T-helper 1 cell treated with Interleukin-12 subunit alpha and Interleukin-12 subunit beta and Interleukin-4 antibody, amounts not matched to agents 30 μg/mL and 1 μg/mL, for 36 hours (primary cell): Measurements from ENCODE around the gene AUTS2.

Experiments
- H3K27ac Mint-ChIP-seq: one replicate; pipeline ENCODE4 v1.8.0; 2021; ENCODE audit warnings: mild to moderate bottlenecking, mixed read lengths
- H3K27me3 Mint-ChIP-seq: one replicate; pipeline ENCODE4 v1.8.0; 2021; ENCODE audit warnings: low read depth, mixed read lengths
- H3K36me3 Mint-ChIP-seq: one replicate; pipeline ENCODE4 v1.8.0; 2021; ENCODE audit warnings: low read depth, mixed read lengths
- H3K4me1 Mint-ChIP-seq: one replicate; pipeline ENCODE4 v1.8.0; 2021; ENCODE audit warnings: low read depth, mixed read lengths
- H3K4me3 Mint-ChIP-seq: one replicate; pipeline ENCODE4 v1.8.0; 2021; ENCODE audit warnings: mild to moderate bottlenecking, moderate library complexity, mixed read lengths
- H3K9me3 Mint-ChIP-seq: one replicate; pipeline ENCODE4 v1.8.0; 2021; ENCODE audit warnings: mixed read lengths

Gene AUTS2

DNA sequence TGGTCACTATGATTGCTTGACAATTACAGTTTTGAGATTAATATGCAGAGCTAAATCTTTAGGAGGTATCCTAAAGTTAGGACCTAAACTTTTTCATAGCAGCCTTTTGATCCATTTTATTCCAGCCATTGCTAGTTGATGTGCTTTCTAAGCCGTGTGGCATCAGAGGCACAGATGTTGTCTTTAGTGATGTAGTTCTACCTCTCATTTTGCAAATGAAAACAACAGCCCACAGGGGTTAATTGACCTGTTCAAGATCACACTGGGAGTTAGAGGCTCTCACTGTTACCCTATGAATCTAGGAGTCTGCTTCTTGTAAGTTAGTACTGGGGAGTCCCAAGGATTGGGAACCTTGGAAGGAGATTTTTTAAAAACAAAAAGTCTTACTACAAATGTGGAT is 10.6 kb downstream of the AUTS2 start:
- peaks cover 9% of the 10 kb centered on the region for H3K27me3 Mint-ChIP-seq
- no peak overlapping the region for H3K27ac Mint-ChIP-seq
- H3K36me3 Mint-ChIP-seq, result no peaks in the 10 kb centered on the region
- H3K4me3 Mint-ChIP-seq, result no peak overlapping the region
- no peaks in the 10 kb centered on the region for H3K4me1 Mint-ChIP-seq
- no peaks in the 10 kb centered on the region for H3K9me3 Mint-ChIP-seq

DNA sequence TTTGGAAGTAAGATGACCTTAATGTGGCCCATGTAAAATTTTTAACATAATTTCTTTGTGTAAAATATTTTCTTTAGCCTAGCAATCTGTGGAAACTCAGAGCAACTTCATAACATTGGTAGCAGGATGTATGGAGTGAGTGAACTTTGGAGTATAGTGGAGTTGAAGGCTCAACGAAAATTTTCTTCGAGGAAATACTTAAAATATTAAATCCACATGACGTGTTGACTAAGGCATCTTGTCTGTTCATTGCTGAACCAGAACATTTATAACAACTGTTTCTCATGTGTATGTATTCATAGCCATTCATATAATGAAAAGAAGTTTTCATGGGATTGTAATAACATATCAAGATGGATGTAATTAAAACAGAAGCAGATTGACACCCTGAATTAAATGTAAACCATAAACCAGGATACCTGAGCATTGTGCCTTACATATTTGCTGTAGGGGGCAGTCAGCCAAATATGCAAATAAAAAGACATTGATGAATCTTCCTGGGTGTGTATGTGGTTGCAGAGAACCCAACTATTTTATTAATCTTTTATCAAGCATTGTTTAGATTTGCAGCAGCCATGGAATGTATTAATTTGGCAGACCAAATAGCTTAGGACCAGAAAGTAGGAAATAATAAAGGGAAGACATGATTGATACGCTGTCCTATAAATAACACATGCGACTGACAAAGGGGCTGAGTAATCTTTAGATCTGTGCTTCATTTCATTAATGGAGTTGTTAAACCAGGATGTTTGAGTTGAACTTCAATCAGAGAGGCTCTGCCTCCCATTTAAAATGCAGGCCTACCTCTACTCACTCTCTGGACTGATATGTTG is 11.5 kb downstream of the AUTS2 start:
- Mint-ChIP-seq H3K27ac (no peak overlapping the region), H3K4me1 (no peaks in the 10 kb centered on the region), H3K9me3 (no peaks in the 10 kb centered on the region), H3K36me3 (no peaks in the 10 kb centered on the region), H3K4me3 (no peak overlapping the region), H3K27me3 (peaks cover 9% of the 10 kb centered on the region)

DNA sequence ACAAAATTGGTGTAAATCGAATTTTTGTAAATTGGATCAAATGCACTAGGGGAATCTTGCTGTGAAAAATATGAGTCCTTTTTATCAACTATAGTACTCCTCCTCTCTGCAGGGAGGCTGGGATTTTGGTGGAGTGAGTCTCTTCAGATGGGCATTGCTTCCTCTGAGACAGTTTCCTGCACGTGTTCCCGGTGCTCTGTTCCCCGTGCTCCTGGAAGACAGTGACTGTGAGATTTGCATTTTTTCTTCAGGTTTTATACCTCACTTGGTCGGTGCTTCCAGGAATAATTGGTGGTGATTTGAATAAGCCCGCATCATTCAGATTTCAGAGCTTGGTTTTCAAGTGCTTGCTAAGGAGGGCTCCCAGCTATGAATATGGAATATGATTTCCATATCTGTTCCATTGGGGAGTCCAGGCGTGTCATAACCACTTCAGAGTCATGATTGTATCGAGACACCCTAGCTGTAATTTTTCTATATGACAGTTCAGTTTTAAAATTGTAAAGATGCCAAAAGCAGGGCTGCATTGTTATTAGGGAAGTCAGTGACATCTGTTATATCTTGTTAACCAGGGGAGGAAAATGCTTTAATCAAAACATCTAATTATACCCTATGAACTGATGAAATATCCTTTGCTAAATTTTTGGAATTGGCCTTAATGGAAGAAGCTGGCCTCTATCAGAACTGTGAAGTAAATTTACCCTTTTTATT is 12.3 kb downstream of the AUTS2 start:
- no peaks in the 10 kb centered on the region for H3K9me3 Mint-ChIP-seq
- H3K4me1 Mint-ChIP-seq, result no peaks in the 10 kb centered on the region
- peaks cover 9% of the 10 kb centered on the region for H3K27me3 Mint-ChIP-seq
- no peaks in the 10 kb centered on the region for H3K36me3 Mint-ChIP-seq
- H3K27ac Mint-ChIP-seq, result no peak overlapping the region
- no peak overlapping the region for H3K4me3 Mint-ChIP-seq

DNA sequence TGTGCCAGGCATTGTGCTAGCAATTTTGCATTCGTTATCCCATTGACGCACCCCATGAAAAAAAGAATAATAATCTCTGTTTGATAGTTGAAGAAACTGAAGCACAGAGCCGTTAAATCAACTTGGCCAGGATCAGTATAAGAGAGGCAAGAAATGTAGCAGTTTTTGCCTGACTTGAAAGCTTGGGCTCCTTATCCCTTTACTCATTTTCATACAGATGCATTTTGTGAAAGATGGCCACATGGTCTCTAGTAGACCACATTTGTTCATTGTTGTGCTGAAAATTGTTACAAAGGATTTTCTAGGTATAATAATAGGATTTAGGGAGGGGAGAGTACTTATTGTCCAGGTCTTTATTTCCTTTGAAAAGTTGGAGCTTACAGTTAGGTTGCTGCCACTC is 14.7 kb downstream of the AUTS2 start:
- H3K9me3 Mint-ChIP-seq, result no peaks in the 10 kb centered on the region
- H3K27me3 Mint-ChIP-seq, result no peaks in the 10 kb centered on the region
- no peaks in the 10 kb centered on the region for H3K4me1 Mint-ChIP-seq
- H3K4me3 Mint-ChIP-seq, result no peak overlapping the region
- no peaks in the 10 kb centered on the region for H3K36me3 Mint-ChIP-seq
- no peak overlapping the region for H3K27ac Mint-ChIP-seq

DNA sequence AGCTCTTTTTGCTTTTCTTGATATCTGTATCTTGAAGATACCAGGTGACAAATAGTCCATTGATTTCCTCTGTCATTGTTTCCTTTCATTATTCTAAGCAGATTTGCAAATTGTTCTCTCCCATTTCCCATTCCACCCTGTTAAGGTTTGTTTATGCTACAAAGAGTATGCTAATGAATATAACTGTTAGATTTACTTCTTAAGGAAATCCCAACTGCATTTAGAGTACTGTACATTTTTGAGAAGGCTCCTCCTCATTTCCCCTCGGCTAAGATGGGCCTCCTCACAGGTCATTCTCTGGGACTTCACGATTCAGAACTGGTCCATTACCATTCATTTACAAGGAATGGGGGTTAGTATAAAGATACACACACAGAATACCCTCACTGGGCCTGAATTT is 15.6 kb downstream of the AUTS2 start:
- Mint-ChIP-seq H3K9me3 (no peaks in the 10 kb centered on the region), H3K36me3 (no peaks in the 10 kb centered on the region), H3K4me1 (no peaks in the 10 kb centered on the region), H3K27me3 (no peaks in the 10 kb centered on the region), H3K4me3 (no peak overlapping the region), H3K27ac (no peak overlapping the region)

DNA sequence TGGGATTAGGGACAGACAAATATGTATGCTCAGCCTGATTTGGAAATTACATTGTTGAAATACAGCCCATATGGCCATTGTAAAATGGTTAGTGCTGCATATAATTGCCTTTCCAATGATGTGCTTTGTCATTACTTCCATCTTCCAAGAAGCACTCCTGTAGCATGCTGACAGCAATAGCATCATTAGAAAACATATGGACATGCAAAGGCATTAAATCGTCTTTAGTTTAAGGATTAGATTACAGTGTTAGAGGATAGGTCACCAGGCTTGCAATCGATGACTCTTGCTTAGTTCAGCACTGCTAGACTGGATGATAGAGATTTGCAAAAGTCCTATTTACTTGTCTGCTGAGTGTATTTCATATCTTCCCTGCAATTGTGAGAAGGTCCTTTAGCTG is 17.4 kb downstream of the AUTS2 start:
- H3K27me3 Mint-ChIP-seq, result peaks cover 7% of the 10 kb centered on the region
- H3K4me1 Mint-ChIP-seq, result no peaks in the 10 kb centered on the region
- no peaks in the 10 kb centered on the region for H3K9me3 Mint-ChIP-seq
- no peak overlapping the region for H3K4me3 Mint-ChIP-seq
- no peak overlapping the region for H3K27ac Mint-ChIP-seq
- no peaks in the 10 kb centered on the region for H3K36me3 Mint-ChIP-seq

DNA sequence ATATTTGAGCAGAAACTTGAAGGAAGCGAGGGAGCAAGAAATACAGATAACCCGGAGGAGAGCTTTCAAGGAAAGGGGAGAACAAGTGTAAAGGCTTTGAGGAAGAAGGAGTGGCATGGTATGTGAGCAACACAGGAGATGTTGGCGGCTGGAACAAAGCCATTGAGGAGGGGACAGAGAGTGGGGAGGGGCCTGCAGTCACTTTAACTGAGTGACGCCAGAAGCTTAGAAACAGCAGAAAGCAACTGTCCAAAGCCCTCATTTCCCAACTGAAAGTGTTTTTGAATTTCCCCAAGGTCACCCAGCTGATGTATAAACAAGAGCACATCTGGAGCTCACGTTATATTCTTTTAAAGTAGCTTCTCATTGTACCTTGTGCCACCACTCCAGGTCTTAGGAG is 19.1 kb downstream of the AUTS2 start:
- Mint-ChIP-seq H3K27me3 (peaks cover 7% of the 10 kb centered on the region), H3K4me3 (no peak overlapping the region), H3K36me3 (no peaks in the 10 kb centered on the region), H3K4me1 (no peaks in the 10 kb centered on the region), H3K27ac (no peak overlapping the region), H3K9me3 (no peaks in the 10 kb centered on the region)

DNA sequence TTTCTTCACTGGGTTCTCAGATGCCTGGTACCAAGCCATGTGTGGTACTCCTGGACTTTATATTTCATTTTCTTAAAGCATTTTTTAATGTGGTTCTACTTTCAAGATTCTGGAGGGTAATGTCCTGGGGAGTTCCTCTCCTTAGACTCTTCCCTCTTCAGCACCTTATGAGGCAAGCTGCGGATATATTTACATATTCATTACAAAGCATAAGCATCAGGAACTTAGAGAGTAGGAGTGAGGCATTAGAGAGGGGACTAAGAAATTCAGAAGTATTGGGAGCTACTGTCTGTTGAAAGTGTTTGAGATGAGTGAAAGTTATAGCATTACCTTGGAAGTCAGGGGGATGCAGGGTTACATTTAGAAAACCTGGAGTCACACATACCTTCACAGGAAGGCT is 20.8 kb downstream of the AUTS2 start:
- Mint-ChIP-seq H3K27ac (no peak overlapping the region), H3K4me1 (no peaks in the 10 kb centered on the region), H3K27me3 (peaks cover 7% of the 10 kb centered on the region)

DNA sequence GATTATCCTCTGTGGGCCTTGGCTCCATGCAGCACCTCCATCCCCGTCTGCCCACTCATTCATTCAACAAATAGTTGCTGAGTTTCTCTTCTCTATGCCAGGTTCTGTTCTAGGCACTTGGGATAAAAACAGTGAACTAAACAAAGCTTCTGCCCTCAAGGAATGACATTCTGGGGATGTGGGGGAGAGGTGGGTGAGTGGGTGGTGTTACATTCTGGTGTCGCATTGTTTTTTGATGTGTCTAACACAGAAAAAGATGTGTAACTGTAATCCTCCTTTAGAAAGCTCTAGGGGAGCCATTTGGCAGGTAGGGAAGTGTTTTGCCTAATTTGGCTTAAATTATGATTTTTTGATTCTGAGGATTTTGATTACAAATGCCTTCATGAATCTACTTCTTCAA is 21.4 kb downstream of the AUTS2 start:
- Mint-ChIP-seq H3K4me1 (no peaks in the 10 kb centered on the region), H3K36me3 (no peaks in the 10 kb centered on the region), H3K27ac (no peak overlapping the region), H3K27me3 (peaks cover 7% of the 10 kb centered on the region), H3K4me3 (no peak overlapping the region), H3K9me3 (no peaks in the 10 kb centered on the region)

More for the DNA sequence above, 20.8 kb downstream of the AUTS2 start:
- H3K9me3 Mint-ChIP-seq, result no peaks in the 10 kb centered on the region
- no peaks in the 10 kb centered on the region for H3K36me3 Mint-ChIP-seq
- H3K4me3 Mint-ChIP-seq, result no peak overlapping the region

DNA sequence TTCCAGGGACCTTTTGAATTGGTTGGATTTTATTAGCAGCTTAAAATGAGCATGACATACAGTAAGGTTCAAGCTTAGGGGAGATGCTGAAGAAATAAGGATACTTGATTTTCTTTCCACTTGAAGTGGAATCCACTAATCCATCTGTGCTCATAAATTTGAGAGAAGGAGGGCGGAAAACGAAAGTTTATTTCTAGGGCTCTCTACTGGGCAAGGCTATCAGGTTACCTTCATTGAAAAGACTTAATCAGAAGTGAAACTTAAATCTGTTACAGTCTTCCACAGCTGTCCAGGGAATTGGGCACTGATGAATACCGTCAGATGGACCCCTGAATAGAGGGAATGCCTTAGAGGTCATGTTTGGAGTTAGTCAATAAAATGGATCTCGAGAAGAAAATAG is 21.8 kb downstream of the AUTS2 start:
- Mint-ChIP-seq H3K4me1 (no peaks in the 10 kb centered on the region), H3K27ac (no peak overlapping the region), H3K36me3 (no peaks in the 10 kb centered on the region), H3K9me3 (no peaks in the 10 kb centered on the region), H3K4me3 (no peak overlapping the region), H3K27me3 (peaks cover 7% of the 10 kb centered on the region)

DNA sequence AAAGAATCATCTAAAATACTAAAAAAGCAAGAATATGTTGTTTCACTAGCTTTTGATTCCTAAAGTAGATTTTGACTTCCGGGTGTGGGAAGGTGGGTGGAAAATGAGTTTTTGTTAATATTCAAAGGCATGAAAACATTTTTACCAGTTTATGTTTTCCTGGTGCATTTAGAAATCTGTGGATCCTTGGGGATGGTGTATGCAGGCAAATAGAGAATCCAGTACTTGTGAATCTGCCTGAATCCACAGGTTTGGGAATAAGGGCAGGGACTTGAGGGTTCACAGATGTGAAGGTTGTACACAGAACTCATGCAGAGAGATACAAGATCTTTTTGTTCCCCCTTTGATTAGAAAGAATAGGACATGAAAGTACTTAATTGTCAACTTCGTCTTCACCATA is 22.4 kb downstream of the AUTS2 start:
- no peaks in the 10 kb centered on the region for H3K36me3 Mint-ChIP-seq
- H3K4me3 Mint-ChIP-seq, result no peak overlapping the region
- H3K4me1 Mint-ChIP-seq, result no peaks in the 10 kb centered on the region
- peaks cover 7% of the 10 kb centered on the region for H3K27me3 Mint-ChIP-seq
- H3K9me3 Mint-ChIP-seq, result no peaks in the 10 kb centered on the region
- H3K27ac Mint-ChIP-seq, result no peak overlapping the region

DNA sequence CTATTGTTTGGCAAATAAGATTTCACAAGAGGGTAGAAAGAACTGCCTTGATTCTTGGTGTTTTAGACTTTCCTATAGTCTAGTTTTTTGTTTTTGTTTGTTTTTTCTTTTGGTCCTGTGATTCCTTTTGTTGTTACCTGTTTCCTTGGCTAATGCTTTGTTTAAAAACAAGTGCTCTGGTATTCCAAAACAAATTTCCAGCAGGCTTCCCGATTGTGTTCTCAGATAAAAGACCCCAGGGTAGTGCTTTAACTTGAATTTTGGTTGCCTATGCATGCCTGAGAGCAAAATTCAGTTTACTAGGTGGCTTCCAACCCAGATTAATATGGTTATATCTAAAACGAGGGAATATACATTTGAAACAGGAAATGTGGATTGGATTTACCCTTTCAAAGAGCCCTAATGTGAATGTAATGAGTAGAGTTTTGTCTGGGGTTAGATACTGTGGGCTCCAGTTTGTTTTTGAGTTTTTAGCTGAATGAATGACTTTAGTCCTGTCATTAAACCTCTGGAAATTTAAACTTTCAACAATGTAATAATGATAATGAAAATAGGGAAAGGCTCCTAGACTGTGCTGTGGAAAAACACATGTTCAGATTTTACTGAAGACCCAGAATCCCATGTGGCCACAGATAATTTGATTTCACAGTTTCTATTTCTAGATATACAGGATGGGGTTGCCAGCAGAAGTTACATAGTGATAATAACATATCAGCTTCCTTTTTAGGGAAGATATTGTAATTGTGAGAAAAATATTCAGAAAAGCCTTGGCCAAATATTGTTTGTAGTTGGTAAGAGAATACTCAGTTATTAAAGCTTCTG is 23.9 kb downstream of the AUTS2 start:
- Mint-ChIP-seq H3K4me3 (no peak overlapping the region), H3K27me3 (peaks cover 7% of the 10 kb centered on the region), H3K27ac (no peak overlapping the region), H3K36me3 (no peaks in the 10 kb centered on the region), H3K9me3 (no peaks in the 10 kb centered on the region), H3K4me1 (no peaks in the 10 kb centered on the region)

DNA sequence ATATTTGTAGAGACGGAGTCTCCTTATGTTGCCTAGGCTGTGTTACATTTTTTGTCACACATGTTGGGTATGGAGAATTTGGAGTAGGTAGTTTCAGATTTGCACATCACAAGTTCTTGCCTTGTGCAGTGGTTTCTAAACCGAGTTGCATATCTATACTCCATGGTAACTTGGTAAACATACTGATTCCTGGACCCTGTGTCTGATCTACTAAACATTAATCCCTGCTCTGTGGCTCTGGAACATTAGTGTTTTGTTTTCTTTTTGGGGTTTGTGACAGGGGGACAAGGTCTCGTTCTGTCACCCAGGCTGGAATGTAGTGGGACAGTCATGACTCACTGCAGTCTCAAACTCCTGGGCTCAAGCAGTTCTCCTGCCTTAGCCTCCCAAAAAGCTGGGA is 24.7 kb downstream of the AUTS2 start:
- peaks cover 7% of the 10 kb centered on the region for H3K27me3 Mint-ChIP-seq
- no peak overlapping the region for H3K27ac Mint-ChIP-seq

DNA sequence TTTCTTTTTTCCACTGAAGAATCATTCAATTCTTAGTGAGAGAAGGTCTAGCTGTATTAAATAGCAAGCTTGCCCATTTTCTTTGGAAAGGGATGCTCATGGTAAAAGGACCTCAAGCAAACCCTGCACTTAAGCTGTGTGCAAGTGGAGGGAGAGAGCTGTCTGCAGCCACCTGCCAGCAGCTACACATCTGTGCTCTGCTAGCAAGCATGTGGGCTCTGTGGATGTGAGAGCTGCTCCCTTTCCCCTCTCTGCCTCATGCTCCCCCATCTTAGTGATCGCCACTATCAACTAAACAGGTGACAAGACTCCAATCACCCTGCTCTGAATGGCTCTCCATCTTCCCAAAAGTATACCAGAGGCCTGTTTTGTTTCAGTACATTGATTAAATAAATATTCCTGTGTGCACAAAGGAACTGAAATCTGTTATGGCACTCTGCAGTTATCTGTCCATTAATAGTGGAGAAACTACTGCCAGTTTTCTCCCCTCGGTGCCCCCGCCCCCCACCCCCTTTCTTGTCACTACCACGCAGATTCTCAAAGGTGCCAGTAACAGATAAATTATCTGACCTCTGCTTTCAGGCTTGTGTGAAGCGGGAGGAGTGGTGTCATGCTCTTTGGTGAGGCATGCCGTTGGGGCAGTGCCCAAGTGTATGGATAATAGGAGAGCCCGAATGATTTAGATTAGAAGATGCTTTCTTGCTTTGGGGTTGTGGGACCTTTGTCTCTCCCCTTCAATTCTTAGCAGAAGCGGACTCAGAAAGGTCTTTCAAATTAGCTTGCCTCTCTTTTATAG is 26.4 kb downstream of the AUTS2 start:
- Mint-ChIP-seq H3K27ac (no peak overlapping the region), H3K9me3 (no peaks in the 10 kb centered on the region), H3K4me3 (no peak overlapping the region), H3K4me1 (no peaks in the 10 kb centered on the region), H3K36me3 (no peaks in the 10 kb centered on the region), H3K27me3 (peaks cover 7% of the 10 kb centered on the region)

More for the DNA sequence above, 24.7 kb downstream of the AUTS2 start:
- H3K9me3 Mint-ChIP-seq, result no peaks in the 10 kb centered on the region
- H3K4me1 Mint-ChIP-seq, result no peaks in the 10 kb centered on the region
- no peak overlapping the region for H3K4me3 Mint-ChIP-seq
- no peaks in the 10 kb centered on the region for H3K36me3 Mint-ChIP-seq
